GM06990 (cell line): ENCODE measurements around the gene MAP3K14.

ENCODE experiments used
- DNase-seq: peaks from one replicate; pipeline ENCODE4 v3.0.0-alpha.2; 2011; ENCODE audit not compliant: insufficient read length; ENCODE audit errors: extremely low read depth
- H3K27me3 ChIP-seq: replicated peaks from 2 replicates; pipeline ENCODE4 v1.6.0; 2011; ENCODE audit warnings: low read length; ENCODE audit not compliant: control insufficient read depth, insufficient read depth
- H3K36me3 ChIP-seq: 2 replicates; pipeline ENCODE4 v1.5.1; 2011; ENCODE audit warnings: low read length; ENCODE audit not compliant: control insufficient read depth, insufficient read depth
- H3K4me3 ChIP-seq: replicated peaks from 2 replicates; pipeline ENCODE4 v1.5.1; 2011; ENCODE audit warnings: low read depth, mild to moderate bottlenecking, control low read depth, low read length
- CTCF ChIP-seq: IDR thresholded peaks from 2 replicates; pipeline ENCODE4 v1.5.1; 2011; ENCODE audit warnings: low read length, control low read depth, mild to moderate bottlenecking, inconsistent platforms; ENCODE audit not compliant: insufficient read depth, poor library complexity, severe bottlenecking

The MAP3K14 gene

DNA sequence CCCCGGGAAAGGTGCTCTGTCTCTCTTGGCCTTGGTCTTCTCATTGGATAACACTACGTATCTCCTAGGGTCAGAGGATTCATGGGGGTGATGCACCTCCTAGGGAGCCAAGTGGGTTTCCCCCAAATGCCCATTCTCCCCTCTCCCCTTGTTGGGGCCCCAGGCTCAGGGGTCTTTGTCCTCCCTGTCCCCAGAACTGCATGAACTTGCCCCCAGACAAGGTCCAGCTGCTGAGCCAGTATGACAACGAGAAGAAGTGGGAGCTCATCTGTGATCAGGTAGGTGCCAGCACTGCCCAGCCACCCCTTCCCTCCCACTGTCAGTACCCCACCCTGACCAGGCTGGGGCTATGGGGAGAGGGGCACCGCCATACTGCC, 86.4 kb downstream of the MAP3K14 start:
- no peak for DNase-seq
- TF ChIP-seq CTCF: no peak
- no peak overlapping the region for H3K4me3 ChIP-seq
- H3K36me3 ChIP-seq: peaks cover 5% of the 10 kb centered on the region
- no peaks in the 10 kb centered on the region for H3K27me3 ChIP-seq

DNA sequence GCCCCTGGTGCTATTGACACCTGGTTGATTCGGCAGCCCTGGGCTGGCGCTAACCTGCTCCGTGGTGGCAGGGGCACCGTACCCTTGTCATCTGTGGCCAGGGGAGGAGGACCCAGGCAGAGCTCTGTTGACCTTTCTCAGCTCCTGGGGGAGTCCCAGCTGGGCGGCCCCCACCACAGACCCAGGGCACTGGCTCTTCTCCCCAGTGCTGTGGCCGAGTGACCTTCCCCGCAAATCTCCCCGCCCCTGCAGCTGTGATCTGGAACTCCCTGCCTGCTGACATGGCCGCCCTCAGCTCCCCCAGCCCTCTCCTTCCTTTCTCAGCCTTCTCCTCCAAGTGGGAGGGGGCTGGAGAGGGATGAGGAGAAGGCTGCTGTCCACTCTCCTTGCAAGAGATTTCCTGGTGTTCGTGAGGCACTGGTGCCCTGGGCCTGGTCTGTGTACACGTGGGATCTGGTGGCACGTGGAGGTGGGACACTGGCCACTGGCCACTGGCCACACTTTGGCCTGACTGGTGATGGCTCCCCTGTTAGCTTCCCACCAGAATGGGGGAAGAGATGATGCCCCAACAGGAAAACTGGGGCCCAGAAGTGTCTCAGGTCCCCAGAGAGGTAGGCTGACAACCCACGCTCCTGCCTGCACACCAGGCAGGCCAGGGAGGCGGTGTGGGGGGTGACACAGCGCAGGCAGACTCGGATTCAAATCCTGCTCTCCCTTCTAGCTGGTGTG, 87.0 kb downstream of the MAP3K14 start:
- peaks cover 5% of the 10 kb centered on the region for H3K36me3 ChIP-seq
- H3K27me3 ChIP-seq: no peaks in the 10 kb centered on the region
- TF ChIP-seq CTCF: no peak
- DNase-seq: peak; percentile 55
- H3K4me3 ChIP-seq: peak overlapping the region; percentile 38; the same call in 1 of the 2 replicates

DNA sequence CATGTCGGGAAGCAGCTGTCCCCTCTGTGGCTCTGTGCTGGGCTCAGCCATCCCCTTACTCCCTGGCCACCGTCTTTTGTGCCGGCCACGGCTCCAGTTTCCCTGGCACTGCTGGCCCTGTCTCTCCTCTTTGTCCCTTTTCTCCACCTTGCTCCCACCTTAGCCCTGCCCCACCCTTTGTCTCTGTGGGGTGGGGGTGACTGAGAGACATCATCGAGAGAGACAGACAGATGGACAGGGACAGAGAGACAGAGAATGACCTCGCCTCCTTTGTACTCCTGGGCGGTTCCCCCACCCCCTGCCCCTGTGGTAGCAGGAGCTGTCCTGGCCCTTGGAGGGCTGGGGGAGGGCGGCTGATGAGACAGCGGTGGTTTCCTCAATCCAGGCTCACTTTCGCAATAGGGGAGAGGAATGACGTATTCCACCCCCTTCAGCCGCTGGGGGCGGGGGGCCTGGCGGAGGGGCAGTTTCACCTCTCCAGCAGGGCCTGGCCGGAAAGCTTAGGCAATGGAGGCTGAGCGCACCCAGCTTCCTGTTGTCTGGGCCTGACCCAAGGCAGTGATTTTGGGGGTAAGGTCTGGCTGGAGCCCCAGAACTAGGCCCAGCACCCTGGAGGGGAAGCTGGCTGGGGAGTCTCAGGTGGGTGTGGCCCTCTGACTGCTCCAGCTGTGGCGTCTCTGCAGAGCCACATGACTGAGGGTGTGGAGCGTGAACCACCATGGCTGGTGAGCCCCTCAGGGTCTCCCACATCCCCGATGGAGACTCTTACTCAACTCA, 87.9 kb downstream of the MAP3K14 start:
- Histone ChIP-seq H3K4me3 (peak overlapping the region; percentile 38), H3K36me3 (peaks cover 4% of the 10 kb centered on the region), H3K27me3 (no peaks in the 10 kb centered on the region)
- peak; percentile 92 for DNase-seq
- no peak for TF ChIP-seq CTCF

- TF ChIP-seq CTCF: no peak
- Histone ChIP-seq H3K36me3 (peaks cover 1% of the 10 kb centered on the region), H3K4me3 (peak overlapping the region; percentile 32), H3K27me3 (no peaks in the 10 kb centered on the region)
- DNase-seq: peak; percentile 54
Measured at GRCh38 chr17:45227926-45228762, 88.7 kb downstream of the MAP3K14 start.

DNA sequence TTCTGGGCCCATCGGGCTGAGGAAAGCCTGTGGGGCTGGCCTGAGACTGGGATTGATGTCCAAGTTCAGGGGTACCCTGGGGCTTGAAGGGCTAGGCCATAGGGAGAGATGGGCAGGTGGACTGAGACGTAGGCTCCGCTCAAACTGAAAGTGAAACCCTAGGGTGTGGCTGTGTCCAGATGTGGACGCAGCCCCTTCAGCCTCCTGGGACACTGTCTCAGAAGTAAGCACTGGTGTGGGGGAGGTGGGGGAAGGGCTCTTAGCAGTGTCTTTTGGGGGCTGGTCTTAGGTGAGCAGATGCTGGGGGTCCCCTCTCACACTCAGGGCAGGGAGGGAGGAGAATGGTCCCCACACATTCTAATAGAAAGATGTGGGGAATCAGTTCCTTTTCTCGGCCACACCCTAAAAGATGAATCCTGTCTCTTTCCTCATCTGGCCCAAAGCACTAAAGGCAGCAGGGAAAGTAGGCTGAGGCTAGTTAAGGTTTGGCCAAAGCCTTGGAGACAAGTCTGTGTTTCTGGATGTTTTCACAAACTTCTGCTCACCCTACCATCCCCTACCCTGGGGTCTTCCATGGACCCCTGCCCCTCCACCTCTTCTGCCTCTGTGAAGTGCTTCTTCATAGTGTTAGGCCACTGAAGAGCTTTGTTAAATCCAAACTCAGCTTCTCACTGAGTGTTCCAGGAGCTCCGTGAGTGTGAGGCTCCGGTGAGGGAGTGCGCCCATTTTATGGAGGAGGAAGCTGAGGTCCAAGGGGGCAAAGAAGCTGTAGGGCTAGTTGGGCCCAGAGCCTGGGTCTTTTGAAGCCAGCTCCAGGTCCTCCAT, 89.5 kb downstream of the MAP3K14 start:
- no peaks in the 10 kb centered on the region for H3K27me3 ChIP-seq
- DNase-seq: peak; percentile 78
- peaks cover 1% of the 10 kb centered on the region; the same call in 1 of the 2 replicates for H3K36me3 ChIP-seq
- no peak for TF ChIP-seq CTCF
- peak overlapping the region; percentile 90 for H3K4me3 ChIP-seq
